Nephron (organoid): Measurements from ENCODE around the gene NEDD4.
"Not testable (repeated sequence)": the region's sequence is repeated elsewhere in the genome, so short reads cannot be mapped to it uniquely, and the experiment has no call there.

Experiments used
- H3K27ac Mint-ChIP-seq, 3 experiments: 2 replicates each; pipeline ENCODE4 v1.8.0; 2020; ENCODE audit warnings: mixed read lengths in 3 of 3, mild to moderate bottlenecking in 2 of 3, moderate library complexity in 1 of 3
- H3K27me3 Mint-ChIP-seq: 2 replicates; pipeline ENCODE4 v1.8.0; 2021; ENCODE audit warnings: low read depth, mild to moderate bottlenecking, moderate library complexity, mixed read lengths
- H3K36me3 Mint-ChIP-seq: 2 replicates; pipeline ENCODE4 v1.8.0; 2020; ENCODE audit warnings: low read depth, mixed read lengths
- H3K4me1 Mint-ChIP-seq: 2 replicates; pipeline ENCODE4 v1.8.0; 2020; ENCODE audit warnings: mixed read lengths
- H3K4me3 Mint-ChIP-seq, 3 experiments: 2 replicates each; pipeline ENCODE4 v1.8.0; 2020; ENCODE audit warnings: mild to moderate bottlenecking in 3 of 3, mixed read lengths in 3 of 3, moderate library complexity in 2 of 3
- H3K9me3 Mint-ChIP-seq: 2 replicates; pipeline ENCODE4 v1.8.0; 2020; ENCODE audit warnings: mixed read lengths
- CTCF ChIP-seq, 3 experiments: fragments of 200-600 bp; sonication (generic); IDR thresholded peaks; one replicate each; pipeline ENCODE4 v1.5.0; 2021; ENCODE audit warnings: antibody characterized with exemption in 3 of 3; ENCODE audit not compliant: unreplicated experiment in 3 of 3

NEDD4 gene

DNA sequence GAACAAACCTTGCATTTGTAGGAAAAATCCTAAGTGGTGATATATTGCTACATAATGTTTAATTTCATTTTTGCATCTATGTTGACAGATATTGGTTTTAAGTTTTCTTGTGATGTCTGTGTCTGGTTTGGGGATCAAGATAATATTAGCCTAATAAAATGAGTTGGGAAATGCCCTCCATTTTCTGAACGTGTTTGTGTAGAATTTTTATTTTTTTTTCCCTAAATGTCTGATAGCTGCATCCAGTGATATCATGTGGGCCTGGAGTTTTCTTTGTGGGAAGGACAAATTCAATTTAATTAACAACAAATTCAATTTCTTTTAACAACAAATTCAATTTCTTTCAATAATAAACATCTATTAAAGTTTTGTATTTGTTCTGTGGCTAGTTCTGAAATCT, 35.1 kb downstream of the NEDD4 start:
- H3K36me3 Mint-ChIP-seq, result peaks cover 29% of the 10 kb centered on the region
- no peaks in the 10 kb centered on the region for H3K27me3 Mint-ChIP-seq
- H3K4me1 Mint-ChIP-seq, result no peaks in the 10 kb centered on the region
- H3K27ac Mint-ChIP-seq, result no peak overlapping the region
- H3K9me3 Mint-ChIP-seq, result peaks cover 7% of the 10 kb centered on the region
- TF ChIP-seq CTCF (IDR thresholded peaks at IDR 0.05; ENCODE audit: unreplicated experiment in 3 of 3), result no peak
- H3K4me3 Mint-ChIP-seq, result no peak overlapping the region

- TF ChIP-seq CTCF (IDR thresholded peaks at IDR 0.05; ENCODE audit: unreplicated experiment in 3 of 3), result no peak
- Mint-ChIP-seq H3K27me3 (no peaks in the 10 kb centered on the region), H3K9me3 (peaks cover 11% of the 10 kb centered on the region), H3K27ac (no peak overlapping the region), H3K4me3 (no peak overlapping the region), H3K4me1 (no peaks in the 10 kb centered on the region), H3K36me3 (peaks cover 43% of the 10 kb centered on the region)
Observed at GRCh38 chr15:55954862-55955605, 38.4 kb downstream of the NEDD4 start.

GRCh38 chr15:55952501-55953274, 40.7 kb downstream of the NEDD4 start:
- not testable (repeated sequence) for H3K4me3 Mint-ChIP-seq, H3K27me3 Mint-ChIP-seq, H3K4me1 Mint-ChIP-seq
- peaks cover 51% of the 10 kb centered on the region for H3K36me3 Mint-ChIP-seq
- H3K9me3 Mint-ChIP-seq, result peaks cover 23% of the 10 kb centered on the region
- peak overlapping the region in 1 of 3 experiments; percentile 71 for H3K27ac Mint-ChIP-seq

- H3K27ac Mint-ChIP-seq, H3K27me3 Mint-ChIP-seq, H3K4me3 Mint-ChIP-seq, H3K4me1 Mint-ChIP-seq: not testable (repeated sequence)
- Mint-ChIP-seq H3K9me3 (peaks cover 55% of the 10 kb centered on the region), H3K36me3 (peaks cover 80% of the 10 kb centered on the region)
Observed at GRCh38 chr15:55944606-55945005, 48.8 kb downstream of the NEDD4 start.

DNA sequence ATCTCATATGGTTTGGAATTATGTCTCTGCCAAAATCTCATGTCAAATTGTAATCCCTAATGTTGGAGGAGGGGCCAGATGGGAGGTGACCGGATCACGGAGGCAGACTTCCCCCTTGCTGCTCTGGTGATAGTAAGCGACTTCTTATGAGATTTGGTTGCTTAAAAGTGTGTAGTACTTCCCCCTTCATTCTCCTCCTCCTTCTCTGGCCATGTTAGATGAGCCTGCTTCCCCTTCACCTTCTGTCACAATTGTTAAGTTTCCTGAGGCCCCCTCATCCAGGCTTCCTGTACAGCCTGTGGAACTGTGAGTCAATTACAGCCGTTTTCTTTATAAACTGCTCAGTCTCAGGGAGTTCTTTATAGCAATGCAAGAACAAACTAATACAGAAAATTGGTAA, 51.1 kb downstream of the NEDD4 start:
- H3K9me3 Mint-ChIP-seq, result peaks cover 55% of the 10 kb centered on the region
- H3K4me3 Mint-ChIP-seq, result no peak overlapping the region
- TF ChIP-seq CTCF (IDR thresholded peaks at IDR 0.05; ENCODE audit: unreplicated experiment in 3 of 3), result no peak
- H3K27me3 Mint-ChIP-seq, result no peaks in the 10 kb centered on the region
- no peaks in the 10 kb centered on the region for H3K4me1 Mint-ChIP-seq
- H3K36me3 Mint-ChIP-seq, result peaks cover 84% of the 10 kb centered on the region
- no peak overlapping the region for H3K27ac Mint-ChIP-seq

- Mint-ChIP-seq H3K4me1 (no peaks in the 10 kb centered on the region), H3K4me3 (no peak overlapping the region), H3K27ac (peak overlapping the region in 2 of 3 experiments; percentile 1 to 35), H3K9me3 (peaks cover 29% of the 10 kb centered on the region), H3K27me3 (no peaks in the 10 kb centered on the region), H3K36me3 (peaks cover 49% of the 10 kb centered on the region)
- TF ChIP-seq CTCF (IDR thresholded peaks at IDR 0.05; ENCODE audit: unreplicated experiment in 3 of 3), result no peak
Observed at GRCh38 chr15:55937040-55937439, 56.4 kb downstream of the NEDD4 start.

GRCh38 chr15:55928955-55929354, 64.5 kb downstream of the NEDD4 start:
- Mint-ChIP-seq H3K27me3 (no peaks in the 10 kb centered on the region), H3K9me3 (peaks cover 18% of the 10 kb centered on the region), H3K36me3 (peaks cover 24% of the 10 kb centered on the region), H3K27ac (no peak overlapping the region), H3K4me1 (no peaks in the 10 kb centered on the region), H3K4me3 (no peak overlapping the region)
- no peak for TF ChIP-seq CTCF (IDR thresholded peaks at IDR 0.05; ENCODE audit: unreplicated experiment in 3 of 3)
